GM11168 (cell line): Measurements from ENCODE around the gene IL24.
"Not testable (repeated sequence)": the region's sequence is repeated elsewhere in the genome, so short reads cannot be mapped to it uniquely, and the experiment has no call there.

Source experiments
- in situ Hi-C: fragments of 300-500 bp; cut with MboI; formaldehyde crosslinking; loops from one replicate; pipeline ENCODE4 v1.12.0; 2022; ENCODE audit warnings: low sequenced_read_pairs; ENCODE audit not compliant: unreplicated experiment

The IL24 gene

GRCh38 chr1:206897175-206897574, at the start of gene IL24:
Gene IL24 (plus strand): TSS chr1:206897443. CDS start chr1:206897833, 390 bp downstream.
- in situ Hi-C loops, result no loop called here

DNA sequence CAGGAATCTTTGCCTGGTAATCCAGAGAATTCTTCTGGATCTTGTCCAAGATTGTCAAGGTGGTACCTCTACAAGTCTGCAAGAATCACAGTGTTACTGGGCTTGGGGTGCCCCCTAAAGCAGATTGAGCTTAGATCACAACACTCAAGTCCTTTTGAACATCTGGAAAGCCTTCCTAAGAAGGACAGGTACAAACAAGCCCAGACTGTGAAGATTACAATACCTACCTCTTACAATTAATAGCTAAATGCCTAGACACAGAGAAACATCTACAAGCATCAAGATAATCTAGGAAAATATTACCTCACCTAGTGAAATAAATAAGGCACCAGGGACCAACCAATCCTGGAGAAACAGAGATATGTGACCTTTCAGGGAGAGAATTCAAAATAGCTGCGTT, 49.3 kb upstream of the IL24 start:
- in situ Hi-C loops, result no loop called here

- in situ Hi-C loops, result no loop called here
Measured at GRCh38 chr1:206850401-206850800, 46.8 kb upstream of the IL24 start.

DNA sequence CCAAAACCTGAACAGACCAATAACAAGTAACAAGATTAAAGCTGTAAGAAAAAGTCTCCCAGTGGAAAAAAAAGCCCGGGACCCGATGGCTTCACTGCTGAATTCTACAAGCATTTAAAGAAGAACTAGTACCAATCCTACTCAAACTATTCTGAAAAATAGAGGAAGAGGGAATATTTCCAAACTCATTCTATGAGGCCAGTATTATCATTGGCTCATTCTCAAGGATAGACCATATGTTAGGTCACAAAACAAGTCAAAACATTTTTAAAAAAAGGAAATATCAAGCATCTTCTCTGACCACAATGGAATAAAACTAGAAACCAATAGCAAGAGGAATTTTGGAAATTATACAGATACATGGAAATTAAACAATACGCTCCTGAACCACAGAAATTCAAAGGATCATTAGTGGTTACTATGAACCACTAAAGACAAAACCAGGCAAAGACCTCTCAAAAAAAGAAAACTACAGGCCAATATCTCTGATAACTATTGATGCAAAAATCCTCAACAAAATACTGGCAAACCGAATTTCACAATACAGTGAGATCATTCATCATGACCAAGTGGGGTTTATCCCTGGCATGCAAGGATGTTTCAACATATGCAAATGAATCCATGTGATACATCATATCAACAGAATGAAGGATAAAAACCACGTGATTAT, 45.8 kb upstream of the IL24 start:
- in situ Hi-C loops, result no loop called here

- in situ Hi-C loops, result not testable (repeated sequence)
Measured at GRCh38 chr1:206852662-206853061, 44.6 kb upstream of the IL24 start.

GRCh38 chr1:206853696-206854095, 43.5 kb upstream of the IL24 start:
- in situ Hi-C loops, result not testable (repeated sequence)

DNA sequence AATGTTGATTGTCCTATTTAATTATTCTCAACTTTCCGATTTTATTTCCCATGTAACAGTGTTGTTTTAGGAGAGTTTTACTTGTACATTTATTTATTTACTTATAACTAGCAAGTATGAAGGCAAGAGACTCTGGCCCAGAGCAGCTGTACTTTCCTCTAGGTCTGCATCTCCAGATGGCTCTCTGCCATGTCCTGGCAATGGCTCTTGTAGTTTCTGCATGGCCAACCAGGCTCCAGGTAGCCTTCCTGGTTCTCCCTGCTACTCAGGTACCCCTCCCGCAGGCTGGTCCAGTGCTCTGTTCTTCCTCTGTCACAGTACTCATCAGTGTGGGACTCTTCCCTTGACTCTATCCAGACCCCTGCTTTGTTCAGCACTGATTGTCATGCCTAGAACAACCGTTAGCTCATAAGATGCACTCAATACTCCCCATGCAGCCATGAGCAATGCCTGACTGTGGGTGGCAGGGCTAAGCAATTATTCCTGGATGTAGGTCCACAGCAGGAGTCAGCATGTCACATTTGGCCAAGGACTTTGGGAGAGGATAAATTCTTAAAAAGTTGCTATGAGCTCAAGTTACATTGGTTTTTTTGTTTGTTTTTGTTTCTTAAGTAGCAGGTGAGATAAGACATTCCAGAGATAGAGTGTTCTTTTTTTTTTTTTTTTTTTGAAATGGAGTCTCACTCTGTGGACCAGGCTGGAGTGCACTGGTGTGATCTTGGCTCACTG, 42.7 kb upstream of the IL24 start:
- in situ Hi-C loops, result no loop called here

DNA sequence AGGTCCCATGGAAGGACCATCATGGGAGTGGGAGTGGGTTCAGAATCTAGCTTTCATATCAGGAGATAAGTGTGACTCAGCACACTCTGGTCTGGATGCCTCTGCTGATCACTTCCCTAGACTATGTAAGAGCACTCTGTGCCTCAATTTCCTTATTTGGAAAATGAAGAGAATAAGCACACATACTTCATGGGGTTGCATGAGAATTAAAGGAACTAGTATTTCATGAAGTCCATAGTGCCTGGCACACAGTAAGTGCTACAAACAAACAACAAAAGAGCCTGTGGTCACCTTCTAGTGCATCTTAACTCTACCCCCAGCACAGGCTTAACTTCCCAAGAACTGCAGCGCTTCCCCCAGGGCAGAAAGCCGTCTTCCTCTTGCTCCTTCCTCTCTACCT, 41.4 kb upstream of the IL24 start:
- in situ Hi-C loops, result no loop called here

DNA sequence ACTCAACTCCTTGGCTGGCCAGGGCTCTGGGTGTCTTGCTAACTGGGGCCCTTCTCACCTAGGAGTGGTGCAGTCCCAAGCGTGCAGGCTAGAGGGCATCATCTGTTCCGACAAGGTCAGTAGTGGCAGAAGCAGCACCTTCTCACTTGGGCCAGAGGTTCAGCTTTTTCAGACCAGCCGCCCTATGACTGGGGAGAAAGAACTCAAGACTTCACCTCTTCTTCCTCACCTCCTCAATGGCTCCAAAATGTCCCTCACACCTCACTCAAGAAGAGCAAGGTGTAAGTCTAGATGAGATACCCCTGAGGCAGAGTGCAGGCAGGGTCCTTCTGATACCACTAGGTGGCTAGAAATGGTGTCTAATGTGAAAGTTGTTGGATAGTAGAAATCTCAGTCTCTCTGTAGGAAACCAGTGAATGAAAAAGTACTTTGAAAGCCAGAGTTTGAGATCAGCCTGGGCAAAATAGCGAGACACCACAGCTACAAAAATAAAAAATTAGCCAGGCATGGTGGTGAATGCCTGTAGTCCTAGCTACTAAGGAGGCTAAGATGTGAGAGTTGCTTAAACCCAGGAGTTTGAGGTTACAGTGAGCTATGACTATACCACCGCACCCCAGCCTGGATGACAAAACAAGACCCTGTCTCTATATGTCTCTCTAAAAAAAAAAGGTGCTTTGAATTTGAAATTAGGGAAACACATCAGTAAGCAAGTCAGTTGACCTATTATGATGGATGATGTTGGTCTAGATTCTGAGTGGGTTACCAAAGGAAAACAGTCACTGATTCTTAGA, 40.4 kb upstream of the IL24 start:
- in situ Hi-C loops, result no loop called here

- in situ Hi-C loops, result no loop called here
Measured at GRCh38 chr1:206859082-206859521, 38.1 kb upstream of the IL24 start.

- in situ Hi-C loops, result no loop called here
Measured at GRCh38 chr1:206860165-206860564, 37.1 kb upstream of the IL24 start.

DNA sequence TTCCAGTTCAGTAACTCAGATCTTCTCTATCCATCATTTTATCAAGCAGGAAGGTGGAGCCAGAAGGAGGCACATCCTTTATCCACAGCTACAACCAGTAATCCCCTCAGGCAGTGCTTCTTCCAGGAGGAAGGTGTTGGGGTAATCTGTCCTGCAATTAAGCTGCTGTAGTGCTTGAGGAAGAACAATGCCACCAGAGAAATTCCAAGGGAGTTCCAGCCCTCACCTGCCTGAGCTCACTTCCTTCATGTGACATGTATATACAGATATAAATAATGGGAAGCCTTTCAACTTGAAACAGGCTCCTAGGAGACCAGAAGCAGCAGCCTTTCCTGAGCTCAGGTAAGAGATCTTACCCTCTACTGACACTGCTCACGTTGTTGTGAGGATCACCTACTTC, 34.0 kb upstream of the IL24 start:
- in situ Hi-C loops, result no loop called here

- in situ Hi-C loops, result no loop called here
Measured at GRCh38 chr1:206864939-206865671, 32.1 kb upstream of the IL24 start, which contains the start of gene IL20. Gene IL20 (plus strand): TSS chr1:206865623. CDS start chr1:206865853, 230 bp downstream.

GRCh38 chr1:206866062-206866461, 31.2 kb upstream of the IL24 start:
- in situ Hi-C loops, result no loop called here

DNA sequence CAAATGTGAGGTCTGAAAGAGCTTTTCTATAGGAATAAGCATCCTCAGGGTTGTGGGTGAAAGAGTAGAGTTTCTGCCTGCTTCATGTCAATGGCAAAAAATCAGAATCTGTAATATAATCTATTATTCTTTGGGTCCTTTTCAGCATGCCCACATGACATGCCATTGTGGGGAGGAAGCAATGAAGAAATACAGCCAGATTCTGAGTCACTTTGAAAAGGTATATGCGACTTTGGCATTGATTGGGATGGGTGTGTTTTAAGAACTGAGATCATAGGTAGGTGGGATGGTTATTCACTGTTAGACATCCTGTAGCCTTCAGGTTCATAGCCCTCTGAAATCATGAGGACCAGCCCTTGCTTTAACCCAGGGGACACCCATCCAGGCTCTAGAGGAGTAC, 30.0 kb upstream of the IL24 start:
- in situ Hi-C loops, result no loop called here

- in situ Hi-C loops, result no loop called here
Measured at GRCh38 chr1:206867716-206868115, 29.5 kb upstream of the IL24 start.

DNA sequence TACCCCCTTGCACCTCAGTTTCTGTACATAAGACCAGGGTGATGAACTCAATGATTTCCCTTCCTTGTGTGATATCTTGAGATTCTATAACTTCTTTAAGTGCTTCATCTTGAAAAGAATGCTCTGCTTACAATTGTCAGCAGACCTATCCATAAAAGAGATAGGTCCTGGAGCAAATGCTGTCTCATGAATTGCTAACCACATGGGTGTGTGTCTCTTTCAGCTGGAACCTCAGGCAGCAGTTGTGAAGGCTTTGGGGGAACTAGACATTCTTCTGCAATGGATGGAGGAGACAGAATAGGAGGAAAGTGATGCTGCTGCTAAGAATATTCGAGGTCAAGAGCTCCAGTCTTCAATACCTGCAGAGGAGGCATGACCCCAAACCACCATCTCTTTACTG, 29.0 kb upstream of the IL24 start:
- in situ Hi-C loops, result no loop called here

DNA sequence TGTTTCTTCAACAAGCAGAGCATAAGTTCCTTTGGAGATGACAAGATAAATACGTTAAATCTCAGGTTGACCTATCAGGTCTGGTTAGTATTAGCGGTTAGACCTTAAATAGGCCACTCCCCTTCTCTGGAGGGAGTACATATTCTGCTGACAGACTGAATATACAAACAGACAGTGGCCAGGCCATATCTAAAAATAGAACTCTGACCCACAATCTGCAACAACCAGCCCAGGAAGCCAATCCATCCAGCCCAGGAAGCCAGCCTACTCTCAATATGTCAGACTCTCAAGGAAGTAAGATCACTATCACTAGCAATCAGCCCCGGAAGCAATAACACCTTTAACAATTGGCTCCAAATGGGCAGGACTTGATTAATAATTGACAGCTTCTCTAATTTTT, 25.1 kb upstream of the IL24 start:
- in situ Hi-C loops, result no loop called here

- in situ Hi-C loops, result no loop called here
Measured at GRCh38 chr1:206873603-206874188, 23.5 kb upstream of the IL24 start.

DNA sequence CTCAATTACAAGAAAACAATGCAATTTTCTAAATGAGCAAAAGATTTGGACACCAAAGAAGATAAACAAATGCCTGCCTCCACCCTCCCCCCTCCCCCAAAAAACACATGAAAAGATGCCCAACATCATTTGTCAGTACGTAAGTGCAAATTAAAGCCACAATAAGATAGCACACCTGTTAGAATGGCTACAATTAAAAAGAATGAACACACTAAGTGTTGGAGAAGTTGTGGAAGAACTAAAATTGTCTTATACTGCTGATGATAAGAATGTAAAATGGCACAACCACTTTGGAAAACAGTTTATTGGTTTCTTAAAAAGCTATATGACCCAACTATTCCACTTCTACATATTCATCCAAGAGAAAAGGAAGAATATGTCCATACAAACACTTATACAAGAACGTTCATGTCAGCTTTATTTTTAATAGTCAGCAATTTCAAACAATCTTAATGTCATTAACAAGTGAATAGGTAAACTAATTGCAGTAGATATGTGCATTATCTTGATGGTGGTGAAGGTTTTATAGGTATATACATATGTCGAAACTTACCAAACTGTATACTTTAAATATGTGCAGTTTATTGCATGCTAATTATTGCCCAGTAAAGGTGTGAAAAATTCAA, 21.4 kb upstream of the IL24 start:
- in situ Hi-C loops, result no loop called here
